ENCODE results near the gene SRC. TPM values are rescaled to one million over a fixed set of nuclear protein-coding genes. Genes with fewer than 3 reads are reported as not detected.

Gene SRC
- total RNA-seq, 1 donor from 2014 or later = 6.4 TPM

DNA sequence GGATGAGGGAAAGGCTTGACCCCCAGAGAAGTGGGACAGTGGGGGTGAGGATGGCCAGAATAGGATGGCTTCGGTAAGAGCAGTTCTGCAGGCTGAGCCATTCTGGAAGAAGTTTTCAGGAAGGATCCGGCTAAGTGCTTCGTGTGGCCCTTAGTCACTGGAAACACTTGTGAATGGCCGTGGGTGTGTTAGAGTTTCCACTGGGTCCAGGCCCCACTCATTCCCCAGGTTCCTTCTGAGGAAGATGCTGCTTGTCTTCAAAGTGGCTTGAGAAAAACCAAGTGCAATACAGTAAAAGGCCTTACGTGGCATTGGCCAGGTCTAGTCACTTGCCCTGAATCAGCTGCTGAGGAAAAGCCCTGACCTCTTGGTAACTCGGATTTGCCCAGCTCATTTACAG lies 28.6 kb upstream of the SRC start:
- peaks cover 13% of the 10 kb centered on the region for H3K36me3 Mint-ChIP-seq (ENCODE audit: low read depth)
- no peak overlapping the region for H3K4me3 Mint-ChIP-seq
- no peak for DNase-seq (ENCODE audit: low spot score)
- H3K4me1 Mint-ChIP-seq (ENCODE audit: low read depth) = peaks cover 28% of the 10 kb centered on the region
- intact Hi-C loops (cut with micrococcal nuclease) = no loop called here
- H3K9me3 Mint-ChIP-seq = no peaks in the 10 kb centered on the region
- no peaks in the 10 kb centered on the region for H3K27me3 Mint-ChIP-seq (ENCODE audit: insufficient read depth)
- no peak overlapping the region for H3K27ac Mint-ChIP-seq

DNA sequence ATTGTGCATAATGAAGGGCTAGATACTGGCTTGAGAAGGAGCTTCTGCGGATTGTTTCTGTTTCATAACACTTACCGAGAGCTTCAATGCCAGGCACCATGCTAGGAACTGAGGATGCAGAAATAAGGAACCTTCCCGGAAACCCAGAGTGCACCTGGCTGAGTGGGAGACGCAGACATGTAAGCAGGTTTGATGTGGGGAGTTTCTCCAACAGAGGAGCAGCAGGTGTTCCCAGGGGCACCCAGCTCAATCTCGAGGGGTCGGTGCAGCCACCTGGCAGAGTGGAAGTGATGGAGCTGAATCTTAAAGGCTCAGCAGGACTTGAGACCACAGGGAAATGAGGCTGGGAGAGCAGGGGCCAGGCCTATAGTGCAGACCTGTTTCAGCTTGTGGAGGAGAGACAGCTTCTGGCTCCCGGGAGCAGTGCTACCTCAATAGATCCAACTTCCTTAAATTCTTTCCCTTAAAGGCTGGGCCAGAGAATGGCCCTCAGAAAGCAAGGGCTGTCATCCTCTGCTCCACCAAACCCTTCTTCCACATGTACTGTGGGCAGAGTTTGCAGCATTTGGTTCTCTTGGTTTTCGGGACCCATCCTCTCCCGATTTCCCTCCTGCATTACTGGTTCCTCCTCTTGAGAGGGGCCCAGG lies 27.8 kb upstream of the SRC start:
- intact Hi-C loops (cut with micrococcal nuclease) = no loop called here
- no peak for DNase-seq (ENCODE audit: low spot score)

DNA sequence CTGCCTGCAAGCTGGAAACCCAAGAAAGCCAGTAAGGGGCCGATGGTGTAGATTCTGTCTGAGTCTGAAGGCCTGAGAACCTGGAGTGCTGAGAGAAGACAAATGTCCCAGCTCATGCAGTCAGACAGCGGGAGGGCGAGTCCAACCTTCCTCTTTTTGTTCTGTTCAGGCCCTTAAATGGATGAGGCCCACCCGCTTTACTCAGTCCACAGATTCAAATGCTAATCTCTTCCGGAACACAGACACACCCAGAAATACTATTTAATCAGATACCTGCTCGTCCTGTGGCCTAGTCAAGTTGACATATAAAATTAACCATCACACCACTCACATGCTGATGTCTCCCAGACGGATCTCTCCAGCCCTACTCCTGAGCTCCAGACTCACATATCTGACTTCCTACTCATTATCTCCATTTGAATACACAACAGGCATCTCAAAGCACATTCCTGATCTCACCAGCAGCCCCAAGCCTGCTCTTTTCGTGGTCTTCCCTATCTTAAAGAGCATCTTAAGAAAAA lies 26.7 kb upstream of the SRC start:
- Mint-ChIP-seq H3K36me3 (ENCODE audit: low read depth) (peaks cover 16% of the 10 kb centered on the region), H3K9me3 (peaks cover 4% of the 10 kb centered on the region)
- intact Hi-C loops (cut with micrococcal nuclease) = no loop called here

More for the DNA sequence above, 27.8 kb upstream of the SRC start:
- H3K4me3 Mint-ChIP-seq = no peak overlapping the region
- no peak overlapping the region for H3K27ac Mint-ChIP-seq
- peaks cover 4% of the 10 kb centered on the region for H3K9me3 Mint-ChIP-seq
- peaks cover 28% of the 10 kb centered on the region for H3K4me1 Mint-ChIP-seq (ENCODE audit: low read depth)
- peaks cover 17% of the 10 kb centered on the region for H3K36me3 Mint-ChIP-seq (ENCODE audit: low read depth)
- no peaks in the 10 kb centered on the region for H3K27me3 Mint-ChIP-seq (ENCODE audit: insufficient read depth)

DNA sequence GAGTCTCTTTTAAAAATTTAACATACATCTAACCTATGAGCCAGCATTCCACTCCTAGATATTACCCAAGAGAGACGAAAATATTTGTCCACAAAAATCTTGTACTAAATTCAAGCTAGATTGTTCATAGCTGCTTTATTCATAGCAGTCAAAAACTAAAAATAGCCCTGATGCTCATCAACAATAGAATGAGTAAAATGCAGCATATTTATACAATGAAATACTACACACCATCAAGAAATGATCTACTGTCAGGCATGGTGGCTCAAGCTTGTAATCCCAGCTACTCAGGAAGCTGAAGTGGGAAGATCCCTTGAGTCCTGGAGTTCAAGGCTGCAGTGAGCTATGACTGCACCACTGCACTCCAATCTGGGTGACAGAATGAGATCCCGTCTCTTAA lies 22.0 kb upstream of the SRC start:
- Mint-ChIP-seq H3K9me3 (peaks cover 4% of the 10 kb centered on the region), H3K4me1 (ENCODE audit: low read depth) (no peaks in the 10 kb centered on the region), H3K27ac (no peak overlapping the region), H3K36me3 (ENCODE audit: low read depth) (peaks cover 4% of the 10 kb centered on the region), H3K27me3 (ENCODE audit: insufficient read depth) (peaks cover 2% of the 10 kb centered on the region), H3K4me3 (no peak overlapping the region)
- DNase-seq (ENCODE audit: low spot score) = no peak
- intact Hi-C loops (cut with micrococcal nuclease) = no loop called here

More for the DNA sequence above, 26.7 kb upstream of the SRC start:
- Mint-ChIP-seq H3K27ac (no peak overlapping the region), H3K4me3 (no peak overlapping the region), H3K27me3 (ENCODE audit: insufficient read depth) (no peaks in the 10 kb centered on the region), H3K4me1 (ENCODE audit: low read depth) (peaks cover 28% of the 10 kb centered on the region)
- DNase-seq (ENCODE audit: low spot score) = no peak

DNA sequence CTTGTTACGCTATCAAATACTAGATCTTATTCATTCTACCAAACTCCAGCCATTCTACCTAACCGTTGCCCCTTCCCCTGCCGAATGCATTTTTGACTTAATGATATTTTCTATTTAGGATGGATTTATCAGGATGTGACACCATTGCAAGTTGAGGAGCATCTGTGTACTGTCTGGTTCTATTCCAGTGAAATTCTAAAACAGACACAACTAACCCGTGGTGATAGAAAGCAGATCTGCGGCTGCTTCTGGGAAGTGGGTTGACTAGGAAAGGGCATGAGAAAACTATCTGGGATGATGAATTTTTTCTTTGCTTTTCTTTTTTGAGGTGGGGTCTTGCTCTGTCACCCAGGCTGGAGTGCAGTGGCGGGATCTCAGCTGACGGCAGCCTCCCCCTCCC lies 20.7 kb upstream of the SRC start:
- H3K36me3 Mint-ChIP-seq (ENCODE audit: low read depth) = peaks cover 4% of the 10 kb centered on the region
- H3K9me3 Mint-ChIP-seq = peaks cover 4% of the 10 kb centered on the region
- intact Hi-C loops (cut with micrococcal nuclease) = no loop called here
- no peak overlapping the region for H3K4me3 Mint-ChIP-seq
- DNase-seq (ENCODE audit: low spot score) = no peak
- H3K27me3 Mint-ChIP-seq (ENCODE audit: insufficient read depth) = peaks cover 2% of the 10 kb centered on the region
- H3K27ac Mint-ChIP-seq = no peak overlapping the region
- H3K4me1 Mint-ChIP-seq (ENCODE audit: low read depth) = no peaks in the 10 kb centered on the region

DNA sequence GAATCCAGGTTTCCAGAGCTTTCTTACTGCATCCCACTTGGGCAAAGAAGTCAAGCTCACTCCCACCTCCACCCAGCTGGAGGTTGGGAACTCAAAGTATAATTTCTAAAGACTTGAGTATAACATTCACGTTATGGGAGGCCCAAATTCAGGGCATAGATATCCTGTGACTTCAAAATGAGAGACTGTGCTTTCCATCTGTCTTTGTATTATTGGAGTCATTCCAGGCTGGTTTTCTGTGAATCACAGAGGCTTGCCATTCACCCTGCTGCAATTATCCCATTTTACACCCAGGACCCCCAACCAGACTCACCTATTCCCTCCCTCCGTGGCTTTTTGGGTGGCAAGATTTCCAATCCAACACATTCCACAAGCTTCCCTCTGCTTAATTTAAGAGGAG lies 19.3 kb upstream of the SRC start:
- Mint-ChIP-seq H3K27ac (no peak overlapping the region), H3K4me1 (ENCODE audit: low read depth) (no peaks in the 10 kb centered on the region), H3K9me3 (peaks cover 4% of the 10 kb centered on the region), H3K4me3 (no peak overlapping the region), H3K27me3 (ENCODE audit: insufficient read depth) (peaks cover 2% of the 10 kb centered on the region), H3K36me3 (ENCODE audit: low read depth) (peaks cover 4% of the 10 kb centered on the region)
- DNase-seq (ENCODE audit: low spot score) = no peak
- intact Hi-C loops (cut with micrococcal nuclease) = no loop called here

DNA sequence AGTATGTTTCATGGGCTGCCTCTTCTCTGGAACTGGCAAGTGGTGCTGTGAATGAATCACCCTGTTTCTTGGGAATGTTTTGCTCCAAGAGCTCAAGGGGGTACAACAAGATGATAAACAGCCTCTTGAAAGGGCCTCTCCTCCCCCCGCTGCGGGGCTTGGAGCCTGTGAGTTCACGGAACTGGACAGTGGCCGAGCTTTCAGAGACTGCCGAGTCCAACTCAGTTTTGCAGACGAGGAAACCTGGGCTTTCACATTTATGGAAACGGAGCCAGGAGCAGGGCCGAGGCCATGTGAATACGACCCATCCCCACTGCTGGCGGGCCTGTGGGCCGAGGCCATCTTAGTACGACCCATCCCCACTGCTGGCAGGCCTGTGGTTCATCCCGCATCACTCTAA lies 18.2 kb upstream of the SRC start:
- Mint-ChIP-seq H3K4me3 (no peak overlapping the region), H3K4me1 (ENCODE audit: low read depth) (no peaks in the 10 kb centered on the region), H3K36me3 (ENCODE audit: low read depth) (peaks cover 3% of the 10 kb centered on the region), H3K27ac (no peak overlapping the region), H3K27me3 (ENCODE audit: insufficient read depth) (peaks cover 2% of the 10 kb centered on the region), H3K9me3 (peaks cover 3% of the 10 kb centered on the region)
- intact Hi-C loops (cut with micrococcal nuclease) = no loop called here
- DNase-seq (ENCODE audit: low spot score) = no peak

DNA sequence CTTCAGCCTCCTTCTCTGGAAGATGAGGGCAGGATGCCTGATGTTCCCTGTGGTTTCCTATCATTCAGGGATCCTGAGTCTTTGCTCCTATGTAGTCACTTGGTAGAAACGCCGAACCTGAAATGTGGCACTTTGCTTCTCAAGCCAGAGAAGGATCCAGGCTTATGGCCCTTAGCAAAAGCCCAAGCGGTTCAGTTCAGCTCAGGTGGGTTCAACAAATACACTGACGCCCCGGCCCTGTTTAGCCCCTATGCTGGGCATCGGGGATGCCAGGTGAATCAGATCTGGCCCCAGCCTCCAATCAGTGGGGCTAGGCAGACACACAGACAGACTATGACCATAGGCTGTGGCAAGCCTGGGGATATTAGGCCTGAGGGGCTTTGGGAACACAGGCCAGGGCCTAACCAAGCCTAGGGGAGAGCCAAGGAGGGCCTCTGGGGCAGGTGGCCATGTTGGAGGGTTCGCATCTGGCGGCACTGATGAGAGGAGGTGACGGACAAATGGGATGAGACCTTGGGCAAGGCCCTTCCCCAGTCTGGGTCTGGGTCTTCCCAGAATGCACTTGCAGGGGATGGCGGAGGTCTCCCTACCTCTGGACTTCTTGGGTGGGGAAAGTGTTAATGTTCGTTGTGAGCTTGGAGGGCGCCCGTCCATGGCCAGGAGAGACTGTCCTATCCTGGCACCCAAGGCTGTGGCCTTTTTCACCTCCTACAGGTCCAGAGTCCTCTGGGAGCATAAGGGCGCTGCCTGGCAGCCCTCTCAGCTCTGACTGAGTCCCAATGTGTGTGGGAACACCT lies 17.6 kb upstream of the SRC start:
- Mint-ChIP-seq H3K36me3 (ENCODE audit: low read depth) (no peaks in the 10 kb centered on the region), H3K27me3 (ENCODE audit: insufficient read depth) (peaks cover 2% of the 10 kb centered on the region), H3K9me3 (no peaks in the 10 kb centered on the region), H3K27ac (no peak overlapping the region), H3K4me1 (ENCODE audit: low read depth) (no peaks in the 10 kb centered on the region), H3K4me3 (no peak overlapping the region)
- no peak for DNase-seq (ENCODE audit: low spot score)
- intact Hi-C loops (cut with micrococcal nuclease) = no loop called here

DNA sequence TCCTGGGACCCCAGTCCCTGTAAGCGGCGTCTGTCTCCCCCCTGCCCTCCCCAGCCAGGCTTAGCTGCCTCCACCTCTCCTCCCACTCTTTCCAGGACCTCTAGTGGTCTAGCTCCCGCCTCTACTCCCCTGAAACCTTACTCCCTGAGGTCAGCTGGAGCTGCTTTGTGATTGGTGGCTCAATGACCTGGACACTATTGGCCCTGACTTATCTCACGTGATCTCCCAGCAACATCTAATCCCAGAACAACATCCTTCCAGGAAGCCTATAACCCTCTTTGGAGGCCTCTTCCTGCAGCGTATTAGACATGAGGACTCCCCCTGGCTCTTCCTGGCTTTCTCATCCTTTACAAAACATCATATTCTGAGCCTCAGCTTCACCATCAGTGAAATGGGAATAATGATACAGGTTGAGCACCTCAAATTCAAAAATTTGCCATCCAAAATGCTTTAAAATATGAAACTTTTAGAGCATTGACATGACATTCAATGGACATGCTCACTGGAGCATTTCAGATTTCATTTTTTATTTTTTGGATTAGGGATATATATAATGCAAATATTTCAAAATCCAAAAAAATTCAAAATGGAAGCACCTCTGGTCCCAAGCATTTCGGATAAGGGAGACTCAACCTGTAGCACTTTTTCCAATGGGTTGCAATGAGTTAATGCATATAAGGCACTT lies 16.3 kb upstream of the SRC start:
- no peak for DNase-seq (ENCODE audit: low spot score)
- no peak overlapping the region for H3K27ac Mint-ChIP-seq
- no peaks in the 10 kb centered on the region for H3K4me1 Mint-ChIP-seq (ENCODE audit: low read depth)
- no peaks in the 10 kb centered on the region for H3K9me3 Mint-ChIP-seq
- no peaks in the 10 kb centered on the region for H3K36me3 Mint-ChIP-seq (ENCODE audit: low read depth)
- no peak overlapping the region for H3K4me3 Mint-ChIP-seq
- H3K27me3 Mint-ChIP-seq (ENCODE audit: insufficient read depth) = no peaks in the 10 kb centered on the region
- intact Hi-C loops (cut with micrococcal nuclease) = no loop called here

DNA sequence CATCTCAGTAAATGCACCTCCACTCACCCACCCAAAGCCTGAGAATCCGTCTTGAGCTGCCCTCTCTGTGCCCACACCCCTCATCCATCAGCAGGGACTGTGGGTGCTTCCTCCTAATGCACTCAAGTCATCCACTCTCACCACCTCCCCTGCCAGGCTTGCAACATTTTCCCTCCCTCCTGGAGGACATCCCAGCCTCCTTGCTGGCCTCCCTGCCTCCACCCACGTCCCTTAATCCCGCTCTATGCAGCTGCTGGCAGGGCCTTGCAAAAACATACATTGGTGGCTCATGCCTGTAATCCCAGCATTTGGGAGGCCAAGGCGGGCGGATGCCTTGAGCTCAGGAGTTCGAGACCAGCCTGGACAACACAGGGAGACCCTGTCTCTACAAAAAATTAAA lies 15.6 kb upstream of the SRC start:
- no peak for DNase-seq (ENCODE audit: low spot score)
- H3K4me1 Mint-ChIP-seq (ENCODE audit: low read depth) = peaks cover under 1% of the 10 kb centered on the region
- no peaks in the 10 kb centered on the region for H3K9me3 Mint-ChIP-seq
- no peak overlapping the region for H3K27ac Mint-ChIP-seq
- intact Hi-C loops (cut with micrococcal nuclease) = no loop called here
- no peak overlapping the region for H3K4me3 Mint-ChIP-seq
- H3K36me3 Mint-ChIP-seq (ENCODE audit: low read depth) = no peaks in the 10 kb centered on the region
- no peaks in the 10 kb centered on the region for H3K27me3 Mint-ChIP-seq (ENCODE audit: insufficient read depth)

DNA sequence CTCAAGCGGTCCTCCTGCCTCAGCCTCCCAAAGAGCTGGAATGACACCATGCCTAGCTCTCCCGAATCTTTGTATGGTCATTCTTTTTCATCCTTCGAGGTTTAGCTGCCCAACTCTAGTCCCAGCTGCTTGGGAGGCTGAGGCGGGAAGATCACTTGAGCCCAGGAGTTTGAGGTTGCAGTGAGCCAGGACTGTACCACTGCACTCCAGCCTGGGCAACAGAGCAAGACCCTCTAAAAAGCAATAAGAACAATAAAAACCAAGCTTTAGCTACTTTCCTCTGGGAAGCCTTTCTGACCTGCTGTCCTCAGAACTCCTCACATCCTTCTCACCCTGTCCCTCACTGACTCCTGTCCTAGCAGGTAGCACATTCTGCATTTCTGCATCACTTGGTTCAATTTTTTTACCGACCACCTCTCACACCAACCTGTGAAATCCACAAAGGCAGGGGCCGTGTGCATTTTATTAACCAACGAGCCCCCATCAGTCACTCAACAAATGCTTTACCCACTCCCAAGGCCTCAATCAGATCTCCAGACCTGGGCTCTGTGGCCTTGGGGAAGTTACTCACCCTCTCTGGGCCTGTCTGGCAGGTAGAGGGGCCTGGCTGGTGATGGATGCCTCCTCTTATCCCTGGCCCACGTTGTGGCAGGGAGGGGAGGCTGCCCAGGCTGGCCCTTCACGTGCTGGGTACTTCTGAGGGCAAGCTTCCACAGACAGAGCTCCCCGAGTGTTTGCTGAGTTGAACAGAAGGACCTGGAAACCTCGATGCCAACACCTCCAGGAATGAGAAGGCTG lies 14.7 kb upstream of the SRC start:
- DNase-seq (ENCODE audit: low spot score) = no peak
- Mint-ChIP-seq H3K4me1 (ENCODE audit: low read depth) (peaks cover 10% of the 10 kb centered on the region), H3K9me3 (no peaks in the 10 kb centered on the region), H3K4me3 (no peak overlapping the region), H3K27ac (no peak overlapping the region), H3K36me3 (ENCODE audit: low read depth) (no peaks in the 10 kb centered on the region), H3K27me3 (ENCODE audit: insufficient read depth) (no peaks in the 10 kb centered on the region)
- intact Hi-C loops (cut with micrococcal nuclease) = no loop called here

DNA sequence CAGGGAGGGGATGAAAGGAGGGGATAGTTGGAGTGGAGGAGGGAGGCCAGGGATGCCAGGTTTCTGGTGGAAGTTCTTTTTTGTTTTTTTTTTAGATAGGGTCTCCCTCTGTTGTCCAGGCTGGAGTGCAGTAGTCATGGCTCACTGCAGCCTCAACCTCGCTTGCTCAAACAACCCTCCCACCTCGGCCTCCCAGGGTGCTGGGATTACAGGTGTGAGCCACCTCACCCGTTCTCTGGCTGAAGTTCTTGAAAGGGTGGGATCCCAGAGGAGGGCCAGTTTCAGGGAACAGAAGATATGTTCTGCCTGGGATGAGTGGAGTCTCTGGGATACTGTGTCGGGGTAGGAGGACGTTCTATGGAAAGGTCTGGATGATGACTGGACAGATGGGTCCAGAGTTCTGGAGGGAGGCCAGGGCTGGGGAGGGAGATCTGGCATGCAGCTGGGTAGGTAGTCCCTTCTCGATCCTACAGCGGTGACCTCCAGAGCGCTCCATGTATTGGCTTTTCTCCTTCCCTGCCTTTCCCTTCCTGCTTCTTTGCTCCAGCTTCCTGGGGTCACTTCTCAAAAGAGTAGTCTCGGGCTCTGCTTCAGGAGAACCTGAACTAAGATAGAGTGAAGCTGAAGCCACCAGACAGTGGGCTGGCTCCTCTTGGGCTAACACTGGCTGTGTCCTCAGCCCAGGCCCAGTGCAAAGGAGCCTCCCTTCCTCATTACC lies 12.7 kb upstream of the SRC start:
- DNase-seq (ENCODE audit: low spot score) = no peak
- intact Hi-C loops (cut with micrococcal nuclease) = no loop called here

More for the DNA sequence above, 12.7 kb upstream of the SRC start:
- Mint-ChIP-seq H3K4me3 (no peak overlapping the region), H3K27ac (no peak overlapping the region), H3K4me1 (ENCODE audit: low read depth) (peaks cover 22% of the 10 kb centered on the region), H3K36me3 (ENCODE audit: low read depth) (no peaks in the 10 kb centered on the region), H3K27me3 (ENCODE audit: insufficient read depth) (no peaks in the 10 kb centered on the region), H3K9me3 (no peaks in the 10 kb centered on the region)
